Germinal center (tissue), 1 donor: ENCODE results near the gene TAF4.
"Not testable (repeated sequence)": the region's sequence is repeated elsewhere in the genome, so short reads cannot be mapped to it uniquely, and the experiment has no call there.

Experiments used
- DNase-seq: peaks from one replicate; pipeline ENCODE4 v3.0.0; 2012; ENCODE audit warnings: mixed read lengths, low spot score

The TAF4 gene

DNA sequence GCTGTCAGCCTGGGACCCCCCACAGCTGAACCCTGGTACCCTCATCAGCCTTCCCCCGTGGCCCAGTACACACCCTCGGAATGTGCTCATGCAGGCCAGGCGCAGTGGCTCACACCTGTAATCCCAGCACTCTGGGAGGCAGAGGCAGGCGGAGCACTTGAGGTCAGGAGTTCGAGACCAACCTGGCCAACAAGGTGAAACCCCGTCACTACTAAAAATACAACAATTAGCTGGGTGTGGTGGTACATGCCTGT, 9.9 kb downstream of the TAF4 start:
- not testable (repeated sequence) for DNase-seq

DNA sequence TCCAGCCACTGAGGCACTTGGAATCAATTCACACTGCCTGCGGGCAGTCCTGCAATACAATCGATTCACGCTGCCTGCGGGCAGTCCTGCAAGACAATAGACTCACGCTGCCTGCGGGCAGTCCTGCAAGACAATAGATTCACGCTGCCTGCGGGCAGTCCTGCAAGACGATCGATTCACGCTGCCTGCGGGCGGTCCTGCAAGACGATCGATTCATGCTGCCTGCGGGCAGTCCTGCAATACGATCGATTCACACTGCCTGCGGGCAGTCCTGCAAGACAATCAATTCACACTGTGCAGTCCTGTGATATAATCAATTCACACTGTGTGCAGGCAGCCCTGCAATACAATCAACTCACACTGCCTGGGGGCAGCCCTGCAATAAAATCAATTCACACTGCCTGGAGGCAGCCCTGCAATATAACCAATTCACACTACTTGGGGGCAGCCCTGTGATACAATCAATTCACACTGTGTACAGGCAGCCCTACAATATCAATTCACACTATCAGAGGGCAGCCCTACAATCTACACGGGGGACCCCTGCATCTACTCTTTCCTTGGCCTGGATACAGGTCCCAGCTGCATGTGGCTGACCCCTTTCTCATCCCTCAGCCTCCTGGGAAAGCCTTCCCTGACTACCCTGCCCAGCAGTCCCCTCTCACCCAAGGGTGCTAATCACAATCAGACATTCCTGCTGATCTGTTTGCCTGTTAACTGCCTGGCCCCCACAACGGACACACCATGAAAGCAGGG, 10.4 kb downstream of the TAF4 start:
- DNase-seq, result no peak

DNA sequence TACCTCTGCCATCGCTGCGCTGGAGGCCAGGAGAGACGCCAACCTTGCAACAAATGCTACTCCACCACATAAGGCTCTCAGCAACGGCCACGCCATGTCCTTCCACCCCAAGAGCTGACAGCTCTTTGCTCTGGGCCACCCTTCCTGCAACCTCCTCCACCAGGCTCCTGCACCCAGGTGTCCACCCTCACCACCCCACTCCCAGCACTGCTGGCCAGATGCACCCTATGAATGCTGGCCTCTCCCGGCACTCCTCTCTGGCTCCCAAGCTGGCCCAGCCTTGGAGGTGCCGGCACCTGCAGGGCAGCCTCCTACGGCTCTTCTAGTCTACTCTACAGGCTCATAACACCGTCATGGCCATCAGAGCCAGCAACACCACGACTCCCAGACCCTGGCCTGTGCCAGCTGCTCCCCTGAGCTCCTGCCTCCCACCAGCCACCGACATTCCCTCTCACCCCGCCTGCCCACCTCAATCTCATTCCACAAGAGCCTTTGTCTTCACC, 11.2 kb downstream of the TAF4 start:
- no peak for DNase-seq

DNA sequence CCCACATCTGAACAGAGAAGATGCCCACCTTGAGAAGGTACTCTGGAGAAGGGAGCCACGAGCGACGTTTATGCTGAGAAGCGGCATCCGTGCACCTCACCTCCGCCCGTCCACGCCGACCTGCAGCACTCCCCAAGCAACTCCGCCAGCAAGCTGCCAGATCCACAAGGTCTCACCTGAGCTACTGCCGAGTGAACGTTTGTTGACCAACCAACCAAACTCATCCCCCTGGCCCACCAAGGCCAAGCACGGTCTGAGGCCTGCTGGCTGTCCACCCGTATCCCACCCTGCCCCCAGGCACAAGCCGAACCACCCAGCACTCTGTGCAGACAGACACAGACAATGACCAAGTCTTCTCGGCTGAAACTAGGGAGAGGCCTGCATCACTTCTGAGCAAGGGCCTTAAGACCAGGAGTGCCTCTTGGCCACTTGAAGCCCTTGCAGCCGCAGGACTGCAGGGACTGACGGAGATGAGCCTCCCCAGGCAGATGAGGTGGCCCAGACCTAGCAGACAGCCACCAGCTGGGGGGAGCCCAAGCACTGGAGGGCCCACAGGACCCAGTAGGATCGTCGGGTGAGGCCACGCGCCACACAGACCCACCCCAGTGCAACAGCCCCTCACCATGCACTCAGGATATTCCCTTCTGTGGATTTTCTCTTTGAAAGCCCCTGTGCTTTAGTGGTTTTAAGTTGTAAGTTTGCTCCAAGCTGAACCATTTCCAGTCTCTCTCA, 12.1 kb downstream of the TAF4 start:
- no peak for DNase-seq

DNA sequence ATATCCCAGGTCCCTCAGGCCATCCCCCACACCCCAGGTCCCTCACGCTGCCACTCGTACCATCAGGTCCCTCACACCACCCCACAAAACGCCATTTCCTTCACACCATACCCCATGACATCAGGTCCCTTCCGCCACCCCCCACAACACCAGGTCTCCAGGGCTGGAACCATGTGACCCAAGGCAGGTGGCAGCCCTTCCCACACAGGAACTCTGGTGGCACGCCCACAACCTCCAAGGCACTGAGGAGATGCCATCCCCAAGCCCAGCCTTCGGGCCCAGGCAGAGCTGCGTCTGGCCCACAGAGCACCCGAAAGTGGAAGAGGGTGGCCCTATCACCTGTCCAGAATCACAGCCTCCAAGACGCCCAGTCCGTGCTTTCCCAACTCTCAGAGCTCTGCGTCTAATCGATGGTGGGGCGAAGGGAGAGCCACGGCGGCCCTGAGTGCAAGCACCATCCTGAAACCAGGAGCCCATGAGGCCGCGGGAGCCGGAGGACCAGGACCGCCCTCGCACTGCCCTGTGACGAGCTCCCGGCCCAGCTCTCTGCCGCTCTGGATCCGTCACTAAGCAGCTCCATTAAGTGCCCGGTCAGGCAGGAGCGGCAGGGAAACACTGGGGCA, 12.7 kb downstream of the TAF4 start:
- no peak for DNase-seq

DNA sequence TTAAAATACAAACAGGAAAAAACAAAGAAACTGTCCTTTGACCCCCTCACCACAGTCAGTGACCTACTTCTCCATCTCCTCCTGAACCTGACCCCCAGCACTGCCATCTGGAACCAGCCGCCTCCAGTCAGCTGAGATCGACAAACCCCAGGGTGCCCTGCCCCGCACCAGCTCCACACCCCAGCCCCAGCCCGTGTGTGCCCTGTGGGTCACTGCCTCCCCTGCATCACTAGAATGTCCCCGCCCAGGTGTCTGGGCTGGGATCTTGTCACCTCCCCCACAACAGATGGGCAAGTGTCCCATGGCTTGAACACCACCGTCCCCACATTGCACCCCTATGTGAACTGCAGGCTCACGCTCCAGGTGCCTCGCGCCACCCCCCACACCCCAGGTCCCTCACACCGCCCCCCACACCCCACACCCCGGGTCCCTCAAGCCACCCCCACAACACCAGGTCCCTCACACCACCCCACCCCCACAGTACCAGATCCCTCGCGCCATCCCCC, 13.3 kb downstream of the TAF4 start:
- DNase-seq, result no peak

DNA sequence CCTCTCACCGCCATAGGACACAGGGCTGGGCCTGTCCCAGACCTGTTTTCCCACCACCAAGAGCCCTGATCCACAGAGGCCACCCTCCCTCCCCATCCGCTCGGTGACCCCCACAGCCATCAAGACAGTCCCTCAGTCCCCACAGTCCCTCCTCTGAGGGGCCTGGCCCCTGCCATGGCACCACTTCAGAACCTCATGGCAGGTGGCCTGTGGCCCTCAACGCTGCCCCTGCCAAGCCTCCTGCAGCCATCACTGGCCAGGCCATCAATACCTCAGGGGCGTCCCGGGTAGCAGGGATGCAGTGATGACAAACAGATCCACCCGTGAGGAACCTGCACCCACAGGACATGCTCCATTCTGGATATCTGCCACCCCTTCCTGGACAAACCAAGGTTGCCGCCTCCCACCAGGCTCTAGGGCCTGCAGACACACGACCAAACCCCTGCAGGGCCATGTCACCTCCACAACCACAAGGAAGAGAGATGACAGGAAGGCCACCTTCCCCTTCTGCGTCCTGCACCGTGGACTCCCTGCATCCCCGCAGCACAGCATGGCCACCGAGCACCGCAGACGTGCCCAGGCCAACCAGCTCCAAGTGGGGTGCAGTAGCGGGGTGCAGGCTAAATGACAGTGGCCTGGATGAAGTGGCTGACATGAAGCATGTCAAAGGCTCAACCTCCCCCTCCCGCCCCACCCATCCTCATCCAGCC, 14.0 kb downstream of the TAF4 start:
- DNase-seq, result no peak

DNA sequence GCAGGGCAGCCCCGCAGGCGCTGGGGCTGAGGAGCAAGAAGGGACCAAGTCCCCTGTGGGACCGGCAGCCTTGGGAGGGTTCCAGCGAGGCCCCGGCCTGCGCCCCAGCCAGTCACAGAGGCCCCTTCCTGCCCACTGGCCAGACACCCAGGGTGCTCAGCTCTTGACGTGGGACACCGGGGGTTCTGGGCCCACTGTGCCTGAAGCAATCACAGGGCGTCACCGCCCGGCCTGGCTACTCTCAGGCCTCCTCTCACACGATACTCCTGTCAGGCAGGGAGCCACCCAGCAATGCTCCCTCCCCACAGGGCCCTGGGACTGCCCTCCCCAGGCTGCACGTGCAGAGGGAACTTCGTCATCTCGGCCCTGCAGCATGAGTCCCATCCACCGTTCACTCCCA, 14.5 kb downstream of the TAF4 start:
- DNase-seq, result no peak

DNA sequence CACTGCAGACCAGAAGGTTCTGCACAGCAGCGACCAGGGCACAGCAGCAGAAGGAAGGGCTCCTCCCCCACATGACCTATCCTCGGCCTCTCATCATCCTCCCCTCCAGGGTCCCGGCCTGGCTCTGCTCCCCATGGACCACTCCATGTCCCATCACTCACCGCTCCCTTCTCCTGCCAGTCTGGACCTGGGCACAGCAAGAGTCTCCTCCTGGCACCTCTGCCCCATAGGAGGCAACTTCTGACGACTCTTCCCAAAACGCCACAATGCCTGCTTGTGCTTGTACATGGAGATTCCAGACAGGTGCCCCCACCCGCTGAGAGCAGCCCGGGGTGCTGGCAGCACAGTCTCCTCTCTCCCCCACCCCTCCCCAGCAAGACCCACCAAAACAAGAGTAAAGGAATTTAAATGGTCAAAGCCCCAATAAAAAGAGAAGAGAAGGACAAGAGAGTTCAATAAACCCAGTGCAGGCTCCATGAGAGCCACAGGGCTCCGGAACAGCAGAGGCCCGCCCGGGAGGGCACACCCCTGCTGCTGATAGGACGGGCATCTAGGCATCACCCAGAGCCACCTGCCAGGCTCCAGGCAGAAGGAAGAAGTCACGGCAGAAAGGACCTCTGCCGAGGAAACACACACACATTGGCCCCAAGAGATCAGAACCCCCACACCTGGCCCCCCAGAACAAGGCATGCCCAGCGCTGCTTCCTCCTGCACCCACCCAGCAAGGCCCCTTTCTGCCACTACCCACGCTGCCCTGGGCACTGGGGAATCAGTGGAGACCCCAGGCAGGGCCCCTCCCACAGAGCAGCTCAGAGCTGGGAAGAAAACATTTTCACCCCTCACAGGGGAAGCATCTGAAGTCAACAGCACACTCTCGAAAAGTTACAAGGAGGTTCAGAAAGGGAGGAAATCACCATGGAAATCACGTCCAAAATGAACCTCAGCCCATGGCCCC, 15.2 kb downstream of the TAF4 start:
- no peak for DNase-seq

DNA sequence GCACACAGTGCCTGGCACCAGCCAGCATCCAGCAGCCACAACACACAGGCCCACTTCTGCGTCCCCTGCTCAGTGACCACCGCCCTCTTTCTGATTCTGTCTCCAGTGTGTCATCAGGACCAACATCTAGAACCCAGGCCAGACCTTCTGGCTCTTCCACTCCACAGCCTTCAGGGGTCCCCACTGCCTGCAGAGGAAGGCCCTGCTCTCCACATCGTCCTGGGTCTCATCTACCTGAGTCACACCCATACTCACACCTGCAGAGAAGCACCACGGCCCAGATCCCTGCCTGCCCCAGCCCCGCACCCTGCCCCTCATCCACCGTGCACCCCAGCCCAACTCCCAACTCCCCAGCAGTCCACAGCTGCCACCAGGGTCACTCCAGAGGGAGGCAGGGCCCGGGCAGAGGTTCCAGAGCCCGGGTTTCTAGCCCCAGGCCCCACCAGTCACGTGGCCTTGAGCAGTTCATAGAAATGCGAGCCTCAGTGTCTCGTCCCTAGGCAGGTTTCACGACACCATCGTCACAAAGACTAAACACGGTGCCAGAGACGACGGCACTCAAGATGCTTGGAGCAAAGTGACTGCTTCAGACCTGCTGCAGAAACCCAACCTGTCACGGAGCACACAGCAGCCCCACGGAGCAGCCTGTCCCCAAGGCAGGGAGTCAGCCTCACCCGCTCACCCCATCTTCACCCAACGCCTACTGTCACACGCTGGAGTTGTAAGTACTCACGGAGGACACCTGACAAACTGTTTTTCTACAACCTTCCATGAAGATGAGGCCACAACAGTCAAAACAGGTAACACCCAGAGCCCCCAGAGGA, 16.1 kb downstream of the TAF4 start:
- no peak for DNase-seq

DNA sequence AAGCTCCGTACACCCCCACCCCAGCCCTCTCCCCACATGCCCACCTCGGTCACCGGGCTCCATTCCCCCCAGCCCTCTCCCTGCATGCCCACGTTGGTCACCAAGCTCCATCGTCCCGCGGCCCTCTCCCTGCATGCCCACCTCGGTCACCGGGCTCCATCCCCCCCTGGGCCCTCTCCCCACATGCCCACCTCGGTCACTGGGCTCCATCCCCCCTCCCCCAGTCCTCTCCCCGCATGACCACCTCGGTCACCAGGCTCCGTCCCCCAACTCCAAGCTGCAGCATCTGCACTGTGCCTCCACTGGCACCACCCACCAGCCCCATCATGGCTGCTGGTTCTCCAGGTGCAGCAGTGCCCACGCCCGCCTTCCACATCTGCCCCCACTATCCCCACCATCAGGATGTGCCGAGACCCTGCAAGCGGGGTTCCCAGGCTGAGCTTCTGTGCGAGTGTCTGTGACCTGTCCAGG, 16.8 kb downstream of the TAF4 start:
- no peak for DNase-seq

DNA sequence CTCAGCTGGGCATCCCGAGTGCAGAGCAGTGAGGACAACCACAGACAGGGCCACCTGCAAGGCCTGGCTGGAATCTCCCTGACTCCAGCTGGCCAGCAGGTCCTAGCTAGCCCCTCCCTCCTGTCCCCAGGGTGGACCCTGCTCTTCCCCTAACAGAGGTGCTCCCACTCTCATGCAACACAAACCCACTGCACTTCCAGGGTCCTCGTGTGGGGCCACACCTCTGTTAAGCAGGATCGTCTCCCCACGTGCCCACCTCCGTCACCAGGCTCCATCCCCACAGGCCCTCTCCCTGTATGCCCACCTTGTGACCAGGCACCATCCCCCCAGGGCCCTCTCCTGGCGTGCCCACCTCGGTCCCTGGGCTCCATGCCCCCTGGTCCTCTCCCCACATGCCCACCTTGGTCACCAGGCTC, 17.3 kb downstream of the TAF4 start:
- no peak for DNase-seq

DNA sequence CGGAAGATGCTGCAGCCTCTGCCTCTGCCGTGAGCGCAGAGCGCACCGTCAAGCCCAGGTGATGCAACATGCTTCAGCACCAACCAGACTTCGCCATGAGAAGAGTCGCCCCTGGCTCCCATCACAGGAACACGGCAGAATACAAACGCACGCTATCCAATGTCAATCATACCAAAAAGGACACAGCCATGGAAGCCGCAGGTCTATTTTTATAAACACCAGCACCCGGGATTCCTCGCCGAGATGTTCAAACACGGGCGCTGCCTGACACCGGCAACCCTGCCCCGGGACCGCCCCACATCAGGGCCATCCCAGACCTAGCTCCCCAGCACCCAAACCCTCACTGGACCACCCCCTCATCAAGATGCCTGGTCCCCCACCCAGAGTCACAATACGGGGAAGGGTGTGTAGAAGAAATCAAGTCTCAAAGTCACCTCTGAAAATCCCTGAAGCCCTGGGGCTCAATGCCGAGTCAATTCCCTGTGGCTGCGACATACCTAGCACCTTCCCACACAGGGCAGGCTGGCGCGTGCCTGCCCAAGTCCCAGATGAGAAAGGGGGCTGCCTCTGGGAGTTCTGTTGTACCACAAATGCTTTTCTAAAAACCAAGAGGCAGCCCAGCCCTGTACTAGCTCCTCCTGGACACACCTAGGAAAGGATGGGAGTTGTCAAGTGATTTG, 17.9 kb downstream of the TAF4 start:
- no peak for DNase-seq

DNA sequence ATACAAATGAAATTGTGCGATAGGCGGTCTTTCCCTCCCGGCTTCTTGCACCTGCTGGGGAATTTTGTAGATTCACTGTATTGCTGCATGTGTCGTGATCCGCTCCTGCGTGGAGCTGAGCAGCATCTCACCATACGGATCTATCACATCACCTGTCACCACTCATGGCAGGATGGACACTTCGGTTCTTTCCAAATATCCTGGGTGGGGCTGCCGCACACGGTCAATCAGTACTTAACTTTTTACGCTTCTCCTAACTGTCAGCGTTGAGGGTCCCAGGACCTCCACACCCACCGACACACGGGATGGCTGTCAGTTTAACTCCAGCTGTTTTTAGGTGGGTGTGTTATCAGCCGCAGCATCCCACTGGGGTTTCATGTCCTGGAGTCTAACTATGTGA, 19.2 kb downstream of the TAF4 start:
- DNase-seq, result no peak

DNA sequence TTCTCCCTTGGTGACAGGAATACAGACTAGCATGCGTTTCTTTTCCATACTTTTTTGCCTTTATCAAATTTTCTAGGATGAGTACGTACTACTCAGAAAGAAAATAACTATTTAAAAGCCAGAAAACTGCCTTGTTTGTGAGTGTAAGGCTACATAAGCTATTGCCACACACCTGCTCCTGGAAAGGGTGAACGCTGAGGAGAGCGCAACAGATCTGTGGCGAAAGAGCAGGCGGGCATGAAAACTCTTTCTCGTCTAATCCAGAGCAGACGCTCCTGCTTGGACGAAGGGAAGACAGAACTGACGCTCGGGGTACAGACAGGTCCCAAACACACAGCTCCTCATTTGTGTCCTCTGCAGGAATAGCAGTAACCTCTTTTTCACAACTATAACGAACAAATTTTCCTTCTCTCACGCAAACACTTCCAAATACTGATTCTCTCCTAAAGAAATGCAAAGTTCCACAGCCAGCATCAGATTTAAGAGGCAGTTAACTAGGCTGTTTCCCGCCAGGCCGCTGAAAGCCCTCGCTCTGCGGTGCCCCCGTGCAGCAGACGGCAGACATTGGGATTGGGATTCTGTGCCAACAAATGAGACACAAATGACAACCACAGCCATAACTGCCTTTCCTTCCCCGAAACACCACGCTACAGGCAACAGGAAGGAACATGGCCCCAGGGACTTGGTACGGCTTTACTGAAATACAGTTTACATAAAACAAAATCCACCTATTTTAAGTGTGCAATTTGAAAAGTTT, 20.0 kb downstream of the TAF4 start:
- DNase-seq, result no peak

DNA sequence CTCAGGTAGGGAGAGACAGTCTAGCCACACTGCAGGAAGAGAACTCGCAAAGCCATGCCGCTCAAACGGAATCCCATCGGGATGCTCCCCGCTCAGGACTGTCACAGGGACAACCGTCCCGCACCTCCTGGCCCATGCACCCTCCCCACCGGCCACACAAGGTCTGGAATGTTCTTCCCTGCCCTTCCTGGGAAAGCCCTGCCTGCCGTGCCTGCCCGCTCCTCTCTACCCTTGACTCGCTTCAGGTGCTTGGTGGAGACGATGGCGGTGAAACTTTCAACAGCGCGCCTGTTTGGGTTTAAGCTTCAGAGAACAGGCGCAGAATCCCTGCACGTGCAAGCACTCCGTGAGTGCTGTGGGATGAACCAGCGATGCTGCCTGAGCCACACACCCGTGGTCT, 20.6 kb downstream of the TAF4 start:
- DNase-seq, result no peak

DNA sequence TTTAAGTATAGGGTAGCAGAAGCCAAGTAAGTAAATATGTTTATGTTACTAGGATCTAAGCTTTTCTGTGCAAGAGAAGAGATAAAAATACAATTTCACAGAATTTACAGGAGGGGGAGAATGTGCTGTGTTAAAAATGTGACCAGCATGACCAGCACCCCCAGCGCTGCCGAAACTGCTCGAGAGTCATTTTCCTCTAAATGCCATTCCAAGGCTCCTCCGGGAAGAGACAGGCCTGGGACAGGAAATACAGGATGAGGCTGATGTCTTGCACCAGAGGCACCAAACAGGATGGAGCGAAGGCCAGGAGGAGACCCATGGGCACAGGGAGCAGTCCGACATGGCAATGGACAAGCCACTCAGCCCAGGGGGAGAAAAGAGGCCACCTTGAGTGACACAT, 21.1 kb downstream of the TAF4 start:
- no peak for DNase-seq

DNA sequence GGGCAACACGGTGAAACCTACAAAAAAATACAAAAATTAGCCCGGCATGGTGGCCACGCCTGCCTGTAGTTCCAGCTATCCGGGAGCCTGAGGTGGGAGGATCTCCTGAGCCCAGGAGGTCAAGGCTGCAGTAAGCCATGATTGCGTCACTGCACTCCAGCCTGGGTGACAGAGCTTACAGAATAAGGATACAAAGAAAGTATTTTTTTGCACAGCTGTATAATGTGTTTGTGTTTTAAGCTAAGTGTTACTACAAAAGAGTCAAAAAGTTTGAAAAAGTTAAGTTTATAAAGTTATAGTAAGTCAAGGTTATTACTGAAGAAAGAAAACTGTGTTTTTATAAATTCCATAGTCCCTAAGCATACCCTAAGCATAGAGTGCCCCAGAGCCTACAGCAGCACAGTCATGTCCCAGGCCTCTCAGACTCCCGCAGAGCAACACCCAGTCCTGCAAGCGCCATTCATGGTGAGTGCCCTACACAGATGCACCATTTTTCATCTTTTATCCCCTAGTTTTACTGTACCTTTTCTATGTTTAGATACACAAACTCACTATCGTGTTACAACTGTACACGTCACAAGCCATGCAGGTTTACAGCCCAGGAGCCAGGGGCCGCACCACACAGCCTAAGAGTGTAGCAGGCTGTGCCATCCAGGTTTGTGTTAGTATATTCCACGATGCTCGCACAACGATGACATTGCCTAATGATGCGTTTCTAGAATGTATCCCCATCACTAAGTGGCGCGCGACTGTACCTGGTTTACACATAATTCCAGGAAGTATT, 22.4 kb downstream of the TAF4 start:
- no peak for DNase-seq
